ENCODE data around the gene THAP10.
A peak's percentile ranks its signal among the peaks of the same experiment; 100 is the strongest.
"Not testable (repeated sequence)": the region's sequence is repeated elsewhere in the genome, so short reads cannot be mapped to it uniquely, and the experiment has no call there.

Gene THAP10

GRCh38 chr15:70892002-70892911, at the start of gene THAP10, which contains the start of gene LRRC49:
Gene THAP10, minus strand, starts transcription at chr15:70892433. Its CDS starts 161 bp downstream, at chr15:70892272.
Gene LRRC49, plus strand, starts transcription at chr15:70892826. Its CDS starts 69 bp downstream, at chr15:70892895.
- Histone ChIP-seq H3K27ac (ENCODE audit: low read length) (peak within 1 kb of the TSS; percentile 17), H3K4me3 (ENCODE audit: low read length) (peak within 1 kb of the TSS; percentile 80), H3K9me3 (ENCODE audit: insufficient read depth, low read depth, low read length) (no peaks in the 10 kb centered on the region), H3K9ac (ENCODE audit: low read depth, low read length) (peak within 1 kb of the TSS; percentile 81; the same call in 1 of the 2 replicates), H3K36me3 (ENCODE audit: insufficient read depth, low read depth, low read length) (peaks cover 3% of the 10 kb centered on the region; the same call in 1 of the 2 replicates), H3K27me3 (ENCODE audit: insufficient read depth, low read length) (no peaks in the 10 kb centered on the region), H3K4me1 (ENCODE audit: insufficient read depth, low read length) (peaks cover 10% of the 10 kb centered on the region; the same call in 1 of the 2 replicates)

DNA sequence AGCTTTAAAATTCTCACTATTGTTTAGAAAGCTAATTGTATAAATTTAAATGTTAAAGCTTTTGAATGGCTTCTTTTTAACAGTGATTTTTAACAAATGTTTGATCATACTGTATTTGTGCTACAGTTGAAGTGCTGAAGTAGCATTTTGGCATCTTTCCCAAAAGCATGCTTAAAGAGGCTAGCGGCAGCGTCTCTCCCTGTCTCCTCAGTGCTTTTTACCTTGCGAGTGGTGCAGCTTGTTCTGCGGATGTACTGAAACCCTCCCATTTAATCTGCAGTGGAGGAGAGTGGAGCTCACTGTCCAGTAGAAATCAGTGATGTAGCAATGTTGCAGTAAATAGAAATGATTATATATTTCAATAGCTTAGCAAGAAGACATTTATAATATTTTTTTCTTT, 44.1 kb upstream of the THAP10 start:
- no peak overlapping the region for H3K4me3 ChIP-seq (ENCODE audit: low read length)
- no peak overlapping the region for H3K27ac ChIP-seq (ENCODE audit: low read length)
- no peaks in the 10 kb centered on the region for H3K27me3 ChIP-seq (ENCODE audit: insufficient read depth, low read length)
- H3K9ac ChIP-seq (ENCODE audit: low read depth, low read length): no peak overlapping the region
- no peaks in the 10 kb centered on the region for H3K36me3 ChIP-seq (ENCODE audit: insufficient read depth, low read depth, low read length)
- H3K4me1 ChIP-seq (ENCODE audit: insufficient read depth, low read length): no peaks in the 10 kb centered on the region
- H3K9me3 ChIP-seq (ENCODE audit: insufficient read depth, low read depth, low read length): no peaks in the 10 kb centered on the region

GRCh38 chr15:70935631-70936030, 43.4 kb upstream of the THAP10 start:
- H3K9me3 ChIP-seq (ENCODE audit: insufficient read depth, low read depth, low read length): no peaks in the 10 kb centered on the region
- no peaks in the 10 kb centered on the region for H3K4me1 ChIP-seq (ENCODE audit: insufficient read depth, low read length)
- H3K27ac ChIP-seq (ENCODE audit: low read length): no peak overlapping the region
- H3K4me3 ChIP-seq (ENCODE audit: low read length): no peak overlapping the region
- no peaks in the 10 kb centered on the region for H3K27me3 ChIP-seq (ENCODE audit: insufficient read depth, low read length)
- H3K9ac ChIP-seq (ENCODE audit: low read depth, low read length): no peak overlapping the region
- no peaks in the 10 kb centered on the region for H3K36me3 ChIP-seq (ENCODE audit: insufficient read depth, low read depth, low read length)

- H3K27me3 ChIP-seq (ENCODE audit: insufficient read depth, low read length): no peaks in the 10 kb centered on the region
- no peak overlapping the region for H3K4me3 ChIP-seq (ENCODE audit: low read length)
- H3K36me3 ChIP-seq (ENCODE audit: insufficient read depth, low read depth, low read length): no peaks in the 10 kb centered on the region
- H3K9me3 ChIP-seq (ENCODE audit: insufficient read depth, low read depth, low read length): no peaks in the 10 kb centered on the region
- H3K9ac ChIP-seq (ENCODE audit: low read depth, low read length): no peak overlapping the region
- no peaks in the 10 kb centered on the region for H3K4me1 ChIP-seq (ENCODE audit: insufficient read depth, low read length)
- no peak overlapping the region for H3K27ac ChIP-seq (ENCODE audit: low read length)
Measured at GRCh38 chr15:70933411-70933810, 41.2 kb upstream of the THAP10 start.

DNA sequence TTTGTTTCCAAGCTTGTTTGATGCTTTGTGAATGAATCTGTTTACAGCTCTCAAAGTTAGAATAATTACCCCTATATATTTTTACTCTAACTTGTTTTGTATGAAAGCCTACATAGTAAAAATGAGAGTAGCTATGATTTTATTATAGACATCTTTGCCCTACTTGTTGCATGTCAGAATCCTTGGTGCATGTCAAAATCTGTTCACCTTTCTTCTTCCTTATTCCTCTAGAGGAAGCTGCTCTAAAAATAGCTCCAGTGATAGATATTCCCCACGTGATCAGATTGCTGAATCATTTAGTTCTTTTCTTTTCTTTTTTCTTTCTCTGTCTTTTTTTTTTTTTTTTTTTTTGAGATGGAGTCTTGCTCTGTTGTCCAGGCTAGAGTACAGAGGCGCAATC, 40.2 kb upstream of the THAP10 start:
- H3K27me3 ChIP-seq (ENCODE audit: insufficient read depth, low read length): no peaks in the 10 kb centered on the region
- no peak overlapping the region for H3K27ac ChIP-seq (ENCODE audit: low read length)
- H3K9me3 ChIP-seq (ENCODE audit: insufficient read depth, low read depth, low read length): no peaks in the 10 kb centered on the region
- H3K36me3 ChIP-seq (ENCODE audit: insufficient read depth, low read depth, low read length): no peaks in the 10 kb centered on the region
- H3K9ac ChIP-seq (ENCODE audit: low read depth, low read length): no peak overlapping the region
- no peaks in the 10 kb centered on the region for H3K4me1 ChIP-seq (ENCODE audit: insufficient read depth, low read length)
- no peak overlapping the region for H3K4me3 ChIP-seq (ENCODE audit: low read length)

- Histone ChIP-seq H3K4me3 (ENCODE audit: low read length) (no peak overlapping the region), H3K9ac (ENCODE audit: low read depth, low read length) (no peak overlapping the region), H3K27me3 (ENCODE audit: insufficient read depth, low read length) (no peaks in the 10 kb centered on the region), H3K27ac (ENCODE audit: low read length) (no peak overlapping the region), H3K36me3 (ENCODE audit: insufficient read depth, low read depth, low read length) (no peaks in the 10 kb centered on the region), H3K9me3 (ENCODE audit: insufficient read depth, low read depth, low read length) (no peaks in the 10 kb centered on the region), H3K4me1 (ENCODE audit: insufficient read depth, low read length) (no peaks in the 10 kb centered on the region)
Measured at GRCh38 chr15:70931821-70932220, 39.6 kb upstream of the THAP10 start.

GRCh38 chr15:70926914-70927313, 34.7 kb upstream of the THAP10 start:
- H3K27me3 ChIP-seq (ENCODE audit: insufficient read depth, low read length); H3K9ac ChIP-seq (ENCODE audit: low read depth, low read length); H3K27ac ChIP-seq (ENCODE audit: low read length); H3K4me3 ChIP-seq (ENCODE audit: low read length); H3K36me3 ChIP-seq (ENCODE audit: insufficient read depth, low read depth, low read length); H3K9me3 ChIP-seq (ENCODE audit: insufficient read depth, low read depth, low read length); H3K4me1 ChIP-seq (ENCODE audit: insufficient read depth, low read length): not testable (repeated sequence)

- Histone ChIP-seq H3K4me1 (ENCODE audit: insufficient read depth, low read length) (no peaks in the 10 kb centered on the region), H3K9me3 (ENCODE audit: insufficient read depth, low read depth, low read length) (no peaks in the 10 kb centered on the region), H3K36me3 (ENCODE audit: insufficient read depth, low read depth, low read length) (no peaks in the 10 kb centered on the region), H3K27me3 (ENCODE audit: insufficient read depth, low read length) (no peaks in the 10 kb centered on the region), H3K9ac (ENCODE audit: low read depth, low read length) (no peak overlapping the region), H3K4me3 (ENCODE audit: low read length) (no peak overlapping the region), H3K27ac (ENCODE audit: low read length) (no peak overlapping the region)
Measured at GRCh38 chr15:70923311-70924080, 31.3 kb upstream of the THAP10 start.

DNA sequence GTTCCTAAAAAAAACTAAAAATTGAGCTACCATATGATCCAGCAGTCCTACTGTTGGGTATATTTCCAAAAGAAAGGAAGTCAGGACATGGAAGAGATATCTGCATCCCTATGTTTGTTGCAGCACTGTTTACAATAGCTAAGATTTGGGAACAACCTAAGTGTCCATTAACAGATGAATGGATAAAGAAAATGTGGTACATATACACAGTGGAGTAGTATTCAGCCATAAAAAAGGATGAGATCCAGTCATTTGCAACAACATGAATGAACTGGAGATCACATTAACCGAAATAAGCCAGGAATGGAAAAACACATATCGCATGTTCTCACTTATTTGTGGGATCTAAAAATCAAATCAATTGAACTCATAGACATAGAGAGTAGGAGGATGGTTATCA, 29.9 kb upstream of the THAP10 start:
- Histone ChIP-seq H3K27me3 (ENCODE audit: insufficient read depth, low read length) (no peaks in the 10 kb centered on the region), H3K9ac (ENCODE audit: low read depth, low read length) (no peak overlapping the region), H3K36me3 (ENCODE audit: insufficient read depth, low read depth, low read length) (no peaks in the 10 kb centered on the region), H3K9me3 (ENCODE audit: insufficient read depth, low read depth, low read length) (no peaks in the 10 kb centered on the region), H3K4me1 (ENCODE audit: insufficient read depth, low read length) (no peaks in the 10 kb centered on the region), H3K27ac (ENCODE audit: low read length) (no peak overlapping the region), H3K4me3 (ENCODE audit: low read length) (no peak overlapping the region)

DNA sequence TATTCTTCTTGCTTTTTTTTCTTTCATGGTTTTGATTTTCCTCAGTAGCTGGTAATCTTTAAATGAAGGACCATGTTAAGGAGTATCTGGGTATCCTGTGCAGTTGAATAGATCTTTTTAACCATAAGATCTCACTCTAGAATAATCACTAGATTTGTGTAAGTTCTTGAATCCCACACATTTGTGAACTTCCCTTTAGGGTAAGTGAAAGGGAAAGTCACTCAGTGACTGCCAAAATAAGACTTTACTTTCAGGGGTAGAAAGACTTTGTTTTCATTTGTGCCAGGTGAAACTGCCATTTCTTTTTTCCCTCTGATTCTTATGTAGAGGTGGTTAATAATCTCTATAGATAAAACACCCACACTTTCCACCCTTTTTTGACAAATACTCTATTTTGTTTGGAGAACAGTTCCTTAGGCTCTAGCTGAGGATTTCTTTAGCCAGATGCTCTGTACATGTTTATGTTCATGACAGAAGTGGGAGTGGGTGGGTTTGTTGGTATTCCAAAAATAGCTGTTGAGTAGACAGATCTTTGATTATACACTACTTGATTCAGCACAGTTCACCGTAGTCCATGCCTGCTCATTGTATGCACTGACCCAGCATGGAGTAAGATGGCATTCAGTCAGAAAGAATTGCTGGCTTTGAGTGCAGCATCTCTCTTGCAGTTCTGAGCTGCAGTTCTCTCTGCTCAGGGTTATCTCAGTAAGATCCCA, 28.9 kb upstream of the THAP10 start:
- H3K4me1 ChIP-seq (ENCODE audit: insufficient read depth, low read length): no peaks in the 10 kb centered on the region
- no peaks in the 10 kb centered on the region for H3K9me3 ChIP-seq (ENCODE audit: insufficient read depth, low read depth, low read length)
- no peaks in the 10 kb centered on the region for H3K27me3 ChIP-seq (ENCODE audit: insufficient read depth, low read length)
- H3K4me3 ChIP-seq (ENCODE audit: low read length): no peak overlapping the region
- no peak overlapping the region for H3K27ac ChIP-seq (ENCODE audit: low read length)
- H3K9ac ChIP-seq (ENCODE audit: low read depth, low read length): no peak overlapping the region
- no peaks in the 10 kb centered on the region for H3K36me3 ChIP-seq (ENCODE audit: insufficient read depth, low read depth, low read length)

GRCh38 chr15:70917955-70918354, 25.7 kb upstream of the THAP10 start:
- Histone ChIP-seq H3K27ac (ENCODE audit: low read length) (no peak overlapping the region), H3K27me3 (ENCODE audit: insufficient read depth, low read length) (no peaks in the 10 kb centered on the region), H3K36me3 (ENCODE audit: insufficient read depth, low read depth, low read length) (no peaks in the 10 kb centered on the region), H3K9me3 (ENCODE audit: insufficient read depth, low read depth, low read length) (no peaks in the 10 kb centered on the region), H3K9ac (ENCODE audit: low read depth, low read length) (no peak overlapping the region), H3K4me1 (ENCODE audit: insufficient read depth, low read length) (no peaks in the 10 kb centered on the region), H3K4me3 (ENCODE audit: low read length) (no peak overlapping the region)
